BLaER1 treated with 17β-estradiol and CSF1 and Interleukin-3, amounts not matched to agents 10 nM and 100 nM (cell line): ENCODE results near the gene CBLL1.
A peak's percentile ranks its signal among the peaks of the same experiment; 100 is the strongest.

ENCODE experiments used
- H3K27ac ChIP-seq, 11 experiments: shearing (Covaris generic); formaldehyde crosslinking; 2 replicates each; pipeline ENCODE4 v1.8.1; 2022
- H3K27me3 ChIP-seq, 11 experiments: shearing (Covaris generic); formaldehyde crosslinking; 2 replicates each; pipeline ENCODE4 v1.8.1; 2022
- H3K36me3 ChIP-seq, 11 experiments: shearing (Covaris generic); formaldehyde crosslinking; 2 replicates each; pipeline ENCODE4 v1.8.1; 2022
- H3K4me1 ChIP-seq, 10 experiments: shearing (Covaris generic); formaldehyde crosslinking; 2 replicates each; pipeline ENCODE4 v1.8.1; 2022
- H3K4me2 ChIP-seq, 11 experiments: shearing (Covaris generic); formaldehyde crosslinking; 2 replicates each; pipeline ENCODE4 v1.8.1; 2022
- H3K4me3 ChIP-seq, 10 experiments: shearing (Covaris generic); formaldehyde crosslinking; 2 replicates each; pipeline ENCODE4 v1.8.1; 2022
- H3K9ac ChIP-seq, 11 experiments: shearing (Covaris generic); formaldehyde crosslinking; 2 replicates each; pipeline ENCODE4 v1.8.1; 2022
- H3K9me3 ChIP-seq, 11 experiments: shearing (Covaris generic); formaldehyde crosslinking; replicated peaks in 1 of 11; 2 replicates each; pipeline ENCODE4 v1.8.1; 2022
- H4K20me1 ChIP-seq, 11 experiments: shearing (Covaris generic); formaldehyde crosslinking; 2 replicates each; pipeline ENCODE4 v1.8.1; 2022
- Cebpa-rat ChIP-seq, 11 experiments: shearing (Covaris generic); IDR thresholded peaks; 2 replicates each; pipeline ENCODE4 v1.8.1; 2022

The CBLL1 gene

GRCh38 chr7:107773027-107773426 is 29.1 kb downstream of the CBLL1 start:
- no peak for TF ChIP-seq Cebpa-rat (IDR thresholded peaks at IDR 0.05)

DNA sequence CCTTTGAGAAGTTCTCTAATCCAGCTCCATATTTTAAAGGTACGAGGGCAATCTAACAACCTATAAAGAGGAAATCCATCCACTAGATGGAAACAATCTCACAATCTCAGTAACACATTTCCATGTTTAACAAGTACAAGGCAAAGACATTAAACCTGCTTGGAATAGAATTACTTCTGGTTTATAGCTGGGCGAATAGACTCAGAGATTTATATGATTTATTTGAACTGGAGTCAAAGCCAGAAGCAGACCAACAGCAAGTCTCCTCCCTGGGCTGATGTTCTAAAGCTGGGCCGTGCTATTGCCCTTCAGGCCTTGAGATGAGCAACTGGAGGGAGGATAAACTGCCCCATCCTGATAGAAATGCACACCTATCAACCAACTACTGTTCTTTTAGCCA is 33.8 kb downstream of the CBLL1 start:
- H3K9ac ChIP-seq, result no peak overlapping the region
- H3K4me2 ChIP-seq, result no peak overlapping the region
- no peaks in the 10 kb centered on the region for H3K36me3 ChIP-seq
- peaks cover 0 to 7% (median 0%) of the 10 kb centered on the region in 11 experiments; a peak in 3 of 22 replicates for H3K9me3 ChIP-seq
- H4K20me1 ChIP-seq, result no peaks in the 10 kb centered on the region
- H3K27me3 ChIP-seq, result no peaks in the 10 kb centered on the region
- no peak overlapping the region for H3K4me3 ChIP-seq
- H3K4me1 ChIP-seq, result no peaks in the 10 kb centered on the region
- TF ChIP-seq Cebpa-rat (IDR thresholded peaks at IDR 0.05), result no peak
- H3K27ac ChIP-seq, result no peak overlapping the region

More at GRCh38 chr7:107773027-107773426, 29.1 kb downstream of the CBLL1 start:
- no peak overlapping the region for H3K4me2 ChIP-seq
- H3K4me1 ChIP-seq, result no peaks in the 10 kb centered on the region
- H3K9ac ChIP-seq, result no peak overlapping the region
- peaks cover 0 to 7% (median 0%) of the 10 kb centered on the region in 11 experiments; a peak in 3 of 22 replicates for H3K9me3 ChIP-seq
- no peak overlapping the region for H3K27ac ChIP-seq
- H3K36me3 ChIP-seq, result no peaks in the 10 kb centered on the region
- no peak overlapping the region for H3K4me3 ChIP-seq
- no peaks in the 10 kb centered on the region for H4K20me1 ChIP-seq
- no peaks in the 10 kb centered on the region for H3K27me3 ChIP-seq

- H3K4me3 ChIP-seq, result no peak overlapping the region
- H4K20me1 ChIP-seq, result no peaks in the 10 kb centered on the region
- no peak overlapping the region for H3K4me2 ChIP-seq
- H3K27me3 ChIP-seq, result no peaks in the 10 kb centered on the region
- H3K36me3 ChIP-seq, result no peaks in the 10 kb centered on the region
- no peak overlapping the region for H3K9ac ChIP-seq
- no peak overlapping the region for H3K27ac ChIP-seq
- no peak for TF ChIP-seq Cebpa-rat (IDR thresholded peaks at IDR 0.05)
- peaks cover 0 to 7% (median 0%) of the 10 kb centered on the region in 11 experiments; a peak in 3 of 22 replicates for H3K9me3 ChIP-seq
- H3K4me1 ChIP-seq, result no peaks in the 10 kb centered on the region
Observed at GRCh38 chr7:107778283-107778682, 34.3 kb downstream of the CBLL1 start.

GRCh38 chr7:107779647-107780099 is 35.7 kb downstream of the CBLL1 start:
- H3K9me3 ChIP-seq, result peaks cover 0 to 7% (median 0%) of the 10 kb centered on the region in 11 experiments; a peak in 3 of 22 replicates
- no peak for TF ChIP-seq Cebpa-rat (IDR thresholded peaks at IDR 0.05)
- H4K20me1 ChIP-seq, result no peaks in the 10 kb centered on the region
- H3K27me3 ChIP-seq, result no peaks in the 10 kb centered on the region
- no peak overlapping the region for H3K27ac ChIP-seq
- H3K4me2 ChIP-seq, result no peak overlapping the region
- no peak overlapping the region for H3K9ac ChIP-seq
- H3K36me3 ChIP-seq, result no peaks in the 10 kb centered on the region
- H3K4me3 ChIP-seq, result no peak overlapping the region
- H3K4me1 ChIP-seq, result no peaks in the 10 kb centered on the region

- Histone ChIP-seq H3K9me3 (no peaks in the 10 kb centered on the region), H3K36me3 (no peaks in the 10 kb centered on the region), H3K4me2 (no peak overlapping the region), H3K27ac (no peak overlapping the region), H3K4me1 (0 out of 20 replicates have a peak, but pooled peaks cover 0 to 3% (median 0%) of the 10 kb centered on the region in 10 experiments), H4K20me1 (no peaks in the 10 kb centered on the region), H3K27me3 (no peaks in the 10 kb centered on the region), H3K9ac (no peak overlapping the region), H3K4me3 (no peak overlapping the region)
- TF ChIP-seq Cebpa-rat (IDR thresholded peaks at IDR 0.05), result no peak
Observed at GRCh38 chr7:107782374-107782773, 38.4 kb downstream of the CBLL1 start.

DNA sequence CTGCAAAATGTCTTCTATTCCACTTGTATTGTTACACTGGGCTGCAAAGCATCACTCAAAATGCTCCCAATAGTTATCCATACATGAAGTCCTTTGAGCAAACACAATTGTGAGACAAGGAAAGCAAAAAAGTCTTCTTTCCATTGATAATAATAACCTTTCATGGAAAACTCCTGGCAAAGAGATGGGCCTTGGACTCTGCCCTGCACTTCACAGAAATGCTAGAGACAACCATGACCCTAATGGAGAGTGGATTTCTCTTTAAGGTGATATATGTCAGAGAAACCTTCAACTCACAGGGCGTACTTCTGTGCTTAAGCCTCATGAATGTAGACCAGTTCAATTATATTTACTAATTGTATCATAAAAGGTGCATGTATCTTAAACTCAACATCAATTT is 39.7 kb downstream of the CBLL1 start:
- no peaks in the 10 kb centered on the region for H3K9me3 ChIP-seq
- no peak for TF ChIP-seq Cebpa-rat (IDR thresholded peaks at IDR 0.05)
- no peaks in the 10 kb centered on the region for H3K27me3 ChIP-seq
- H3K27ac ChIP-seq, result no peak overlapping the region
- H3K4me2 ChIP-seq, result no peak overlapping the region
- no peak overlapping the region for H3K9ac ChIP-seq
- no peaks in the 10 kb centered on the region for H3K36me3 ChIP-seq
- H3K4me1 ChIP-seq, result peaks cover under 1 to 10% (median 3%) of the 10 kb centered on the region in 10 experiments; a peak in 17 of 20 replicates
- no peak overlapping the region for H3K4me3 ChIP-seq
- no peaks in the 10 kb centered on the region for H4K20me1 ChIP-seq

DNA sequence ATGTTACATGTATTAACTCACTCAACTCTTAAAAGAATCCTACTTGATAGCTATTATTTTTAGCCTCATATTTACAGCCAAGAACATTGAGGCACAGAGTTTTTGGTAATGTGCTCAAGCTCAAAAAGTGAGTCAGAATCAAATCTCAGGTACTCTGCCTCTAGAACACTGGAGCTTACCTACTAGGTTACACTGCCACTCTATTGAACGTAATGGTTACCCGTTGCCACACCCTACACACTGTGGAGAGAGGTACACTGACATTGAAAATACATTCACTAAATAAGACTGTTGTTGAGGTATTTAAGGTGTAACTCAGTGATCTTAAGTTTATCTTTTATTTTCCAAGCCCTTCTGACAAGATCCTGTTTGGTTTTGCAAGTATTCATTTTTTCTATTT is 41.2 kb downstream of the CBLL1 start:
- no peaks in the 10 kb centered on the region for H3K27me3 ChIP-seq
- no peak for TF ChIP-seq Cebpa-rat (IDR thresholded peaks at IDR 0.05)
- no peaks in the 10 kb centered on the region for H3K36me3 ChIP-seq
- no peak overlapping the region for H3K4me3 ChIP-seq
- H4K20me1 ChIP-seq, result no peaks in the 10 kb centered on the region
- H3K4me2 ChIP-seq, result no peak overlapping the region
- no peak overlapping the region for H3K9ac ChIP-seq
- H3K4me1 ChIP-seq, result peaks cover 6 to 25% (median 16%) of the 10 kb centered on the region in 10 experiments; a peak in 18 of 20 replicates
- H3K27ac ChIP-seq, result no peak overlapping the region
- H3K9me3 ChIP-seq, result no peaks in the 10 kb centered on the region

DNA sequence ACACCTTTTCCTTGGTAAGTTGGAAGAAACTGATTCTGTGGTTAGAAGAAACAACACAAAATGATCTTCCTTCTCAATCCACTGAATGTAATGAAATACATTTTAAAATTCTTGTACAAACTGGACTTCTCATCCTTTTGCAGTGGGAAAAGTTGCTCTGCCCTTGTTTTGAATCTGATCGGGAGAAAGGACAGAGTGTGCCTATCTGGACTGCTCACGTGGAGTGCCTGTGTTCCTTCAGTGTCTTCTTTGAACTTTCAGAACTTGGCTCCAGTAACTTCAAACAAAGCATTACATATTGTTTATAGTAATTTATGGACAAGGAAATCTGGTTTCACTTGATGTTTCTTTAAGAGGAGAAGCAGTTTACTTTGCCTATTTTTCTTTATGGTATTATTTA is 42.0 kb downstream of the CBLL1 start:
- H3K9ac ChIP-seq, result no peak overlapping the region
- no peaks in the 10 kb centered on the region for H4K20me1 ChIP-seq
- no peaks in the 10 kb centered on the region for H3K36me3 ChIP-seq
- no peaks in the 10 kb centered on the region for H3K27me3 ChIP-seq
- peaks cover 6 to 31% (median 19%) of the 10 kb centered on the region in 10 experiments; a peak in 18 of 20 replicates for H3K4me1 ChIP-seq
- no peak overlapping the region for H3K27ac ChIP-seq
- H3K4me2 ChIP-seq, result no peak overlapping the region
- H3K9me3 ChIP-seq, result 0 out of 22 replicates have a peak, but pooled peaks cover 0 to 2% (median 0%) of the 10 kb centered on the region in 11 experiments
- no peak overlapping the region for H3K4me3 ChIP-seq
- no peak for TF ChIP-seq Cebpa-rat (IDR thresholded peaks at IDR 0.05)

- H3K9ac ChIP-seq, result no peak overlapping the region
- TF ChIP-seq Cebpa-rat (IDR thresholded peaks at IDR 0.05), result no peak
- no peak overlapping the region for H3K4me3 ChIP-seq
- no peaks in the 10 kb centered on the region for H4K20me1 ChIP-seq
- peak overlapping the region in 4 of 11 experiments; percentile 47 to 68 (median 56); a peak in 4 of 22 replicates for H3K4me2 ChIP-seq
- H3K27me3 ChIP-seq, result no peaks in the 10 kb centered on the region
- H3K36me3 ChIP-seq, result no peaks in the 10 kb centered on the region
- no peak overlapping the region; a peak in 1 of 22 replicates for H3K27ac ChIP-seq
- H3K9me3 ChIP-seq, result 0 out of 22 replicates have a peak, but pooled peaks cover 0 to 6% (median 0%) of the 10 kb centered on the region in 11 experiments
- H3K4me1 ChIP-seq, result peaks cover 6 to 31% (median 19%) of the 10 kb centered on the region in 10 experiments; a peak in 18 of 20 replicates
Observed at GRCh38 chr7:107788216-107788615, 44.3 kb downstream of the CBLL1 start.

DNA sequence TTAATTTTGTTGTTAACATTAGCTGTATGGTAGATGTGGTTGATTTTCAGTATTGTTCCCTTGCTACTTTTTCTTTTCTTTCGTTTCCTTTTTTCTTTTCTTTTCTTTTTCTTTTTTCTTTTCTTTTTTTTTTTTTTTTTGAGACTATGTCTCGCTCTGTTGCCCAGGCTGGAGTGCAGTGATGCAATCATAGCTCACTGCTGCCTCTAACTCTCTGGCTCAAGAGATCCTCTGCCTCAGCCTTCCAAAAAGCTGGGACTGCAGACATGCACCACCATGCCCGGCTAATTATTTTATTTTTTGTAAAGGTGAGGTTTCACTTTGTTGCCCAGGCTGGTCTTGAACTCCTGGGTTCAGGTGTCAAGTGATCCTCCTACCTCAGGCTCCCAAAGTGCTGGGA is 44.7 kb downstream of the CBLL1 start:
- no peak overlapping the region for H3K9ac ChIP-seq
- peak in 7 of 11 experiments; percentile 20 to 76 (median 52); a peak in 8 of 22 replicates for TF ChIP-seq Cebpa-rat (IDR thresholded peaks at IDR 0.05)
- no peaks in the 10 kb centered on the region for H3K36me3 ChIP-seq
- no peak overlapping the region for H3K4me3 ChIP-seq
- H3K4me1 ChIP-seq, result peaks cover 6 to 31% (median 19%) of the 10 kb centered on the region in 10 experiments; a peak in 18 of 20 replicates
- no peaks in the 10 kb centered on the region for H4K20me1 ChIP-seq
- 0 out of 22 replicates have a peak, but pooled peaks cover 0 to 6% (median 0%) of the 10 kb centered on the region in 11 experiments for H3K9me3 ChIP-seq
- peak overlapping the region in 10 of 11 experiments; percentile 33 to 70 (median 52); a peak in 18 of 22 replicates for H3K4me2 ChIP-seq
- H3K27me3 ChIP-seq, result no peaks in the 10 kb centered on the region
- H3K27ac ChIP-seq, result peak overlapping the region in 5 of 11 experiments; percentile 23 to 62 (median 43); a peak in 5 of 22 replicates
